IMR-90 (cell line): ENCODE results near the gene CDC6. TPM values are rescaled to one million over a fixed set of nuclear protein-coding genes. Genes with fewer than 3 reads are reported as not detected.
A peak's percentile ranks its signal among the peaks of the same experiment; 100 is the strongest.

Experiments
- ATAC-seq: fragments of 200-7000 bp; cut with Tn5 transposase; 2 replicates; pipeline ENCODE4 v1.9.1; 2020; ENCODE audit warnings: low read depth, mild to moderate bottlenecking, moderate library complexity
- BruUV-seq: library from RNA; stranded (reverse); fragments of 400-500 nt; replicated peaks from 2 replicates; lab custom pipeline; 2021; lab: Mats Ljungman, UMichigan
- CTCF ChIA-PET: fragments of 300-600 bp; formaldehyde crosslinking; extraction: SDS; loops from one replicate; lab custom pipeline; 2021; ENCODE audit warnings: antibody characterized with exemption; lab: Yijun Ruan, JAX
- POLR2A ChIA-PET: fragments of 300-600 bp; sonication (Branson Sonifier 250); formaldehyde crosslinking; loops from one replicate; lab custom pipeline; 2022; ENCODE audit warnings: antibody characterized with exemption; ENCODE audit not compliant: unreplicated experiment; lab: Charles Lee
- DNase-seq: peaks from one replicate; pipeline ENCODE4 v3.0.0; 2013
- H2AFZ ChIP-seq: replicated peaks from 2 replicates; pipeline ENCODE3; 2013; ENCODE audit warnings: low read length, mild to moderate bottlenecking; ENCODE audit not compliant: poor library complexity
- H2AK5ac ChIP-seq: 2 replicates; pipeline ENCODE4 v1.6.1; 2013; ENCODE audit warnings: low read depth, low read length, inconsistent platforms
- H2AK9ac ChIP-seq: replicated peaks from 2 replicates; pipeline ENCODE3; 2013; ENCODE audit warnings: mild to moderate bottlenecking, low read depth, low read length, moderate library complexity; ENCODE audit not compliant: poor library complexity
- H2BK120ac ChIP-seq: 2 replicates; pipeline ENCODE4 v1.6.1; 2013; ENCODE audit warnings: low read depth, low read length, inconsistent platforms
- H2BK15ac ChIP-seq: 3 replicates; pipeline ENCODE4 v1.6.1; 2013; ENCODE audit warnings: low read depth, low read length, inconsistent platforms
- H2BK20ac ChIP-seq: 2 replicates; pipeline ENCODE4 v1.6.1; 2013; ENCODE audit warnings: low read depth, mild to moderate bottlenecking, inconsistent platforms, low read length, moderate library complexity
- H2BK5ac ChIP-seq: 2 replicates; pipeline ENCODE4 v1.6.1; 2013; ENCODE audit warnings: mild to moderate bottlenecking, low read depth, low read length, inconsistent platforms; ENCODE audit not compliant: poor library complexity, severe bottlenecking
- H3K14ac ChIP-seq: replicated peaks from 2 replicates; pipeline ENCODE4 v1.6.1; 2013; ENCODE audit warnings: low read depth, low read length, inconsistent platforms
- H3K18ac ChIP-seq: 2 replicates; pipeline ENCODE4 v1.6.1; 2013; ENCODE audit warnings: low read depth, low read length, control low read depth
- H3K23ac ChIP-seq: 2 replicates; pipeline ENCODE4 v1.6.1; 2013; ENCODE audit warnings: low read depth, low read length, inconsistent platforms
- H3K27ac ChIP-seq: 2 replicates; pipeline ENCODE4 v1.5.1; 2013; ENCODE audit warnings: mild to moderate bottlenecking, control low read depth, low read length; ENCODE audit not compliant: insufficient read depth
- H3K27me3 ChIP-seq: 2 replicates; pipeline ENCODE4 v1.6.1; 2013; ENCODE audit warnings: low read length; ENCODE audit not compliant: control insufficient read depth, insufficient read depth
- H3K36me3 ChIP-seq: 2 replicates; pipeline ENCODE4 v1.6.1; 2013; ENCODE audit warnings: low read length, mixed read lengths; ENCODE audit not compliant: control insufficient read depth, insufficient read depth
- H3K4ac ChIP-seq: 2 replicates; pipeline ENCODE4 v1.6.1; 2013; ENCODE audit warnings: low read depth, low read length, inconsistent platforms
- H3K4me1 ChIP-seq: 2 replicates; pipeline ENCODE4 v1.6.1; 2013; ENCODE audit warnings: low read length, mixed read lengths; ENCODE audit not compliant: control insufficient read depth, insufficient read depth
- H3K4me2 ChIP-seq: 2 replicates; pipeline ENCODE4 v1.6.1; 2013; ENCODE audit warnings: low read depth, mild to moderate bottlenecking, control low read depth, low read length, moderate library complexity
- H3K4me3 ChIP-seq: 2 replicates; pipeline ENCODE4 v1.5.1; 2013; ENCODE audit warnings: low read depth, mild to moderate bottlenecking, control low read depth, low read length, moderate library complexity; ENCODE audit not compliant: insufficient read depth
- H3K56ac ChIP-seq: 2 replicates; pipeline ENCODE4 v1.6.1; 2013; ENCODE audit warnings: low read length, inconsistent platforms; ENCODE audit not compliant: insufficient read depth; ENCODE audit errors: extremely low read depth
- H3K79me1 ChIP-seq, 2 experiments: 2 replicates each; pipeline ENCODE4 v1.6.1; 2013; ENCODE audit warnings: low read length in 2 of 2, inconsistent platforms in 1 of 2, low read depth in 1 of 2
- H3K9ac ChIP-seq: 2 replicates; pipeline ENCODE4 v1.6.1; 2013; ENCODE audit warnings: low read depth, low read length, control low read depth
- H3K9me1 ChIP-seq: 2 replicates; pipeline ENCODE4 v1.6.1; 2013; ENCODE audit warnings: low read length, inconsistent platforms; ENCODE audit not compliant: insufficient read depth
- H3K9me3 ChIP-seq: 2 replicates; pipeline ENCODE4 v1.6.1; 2013; ENCODE audit warnings: low read length; ENCODE audit not compliant: control insufficient read depth, insufficient read depth
- H4K20me1 ChIP-seq: 2 replicates; pipeline ENCODE4 v1.6.1; 2013; ENCODE audit warnings: low read length, inconsistent platforms; ENCODE audit not compliant: insufficient read depth
- H4K5ac ChIP-seq: 2 replicates; pipeline ENCODE4 v1.6.1; 2013; ENCODE audit warnings: mild to moderate bottlenecking, low read depth, low read length, control low read depth
- H4K8ac ChIP-seq, 2 experiments: 2 replicates each; pipeline ENCODE4 v1.6.1; 2013; ENCODE audit warnings: low read depth in 2 of 2, low read length in 2 of 2, control low read depth in 1 of 2, inconsistent platforms in 1 of 2
- H4K91ac ChIP-seq: 2 replicates; pipeline ENCODE4 v1.6.1; 2013; ENCODE audit warnings: low read depth, low read length, inconsistent platforms; ENCODE audit not compliant: insufficient read depth
- MAZ ChIP-seq: IDR thresholded peaks from 2 replicates; pipeline ENCODE4 v1.6.1; 2012; ENCODE audit warnings: low read depth, mild to moderate bottlenecking, low read length, improper control_type of control experiment, moderate library complexity, borderline replicate concordance
- WGBS, 2 experiments: methylation state at CpG; one replicate each; pipeline versions ENCODE4 v1.1.5 to v1.1.7; 2013; ENCODE audit warnings: missing lambda C conversion rate in 2 of 2; ENCODE audit not compliant: insufficient read length in 1 of 2; ENCODE audit errors: extremely low coverage in 2 of 2; 5-methylcytosine and 5-hydroxymethylcytosine counted together
- dilution Hi-C: fragments of 300-500 bp; cut with HindIII; formaldehyde crosslinking; loops from one replicate; pipeline ENCODE4 v1.14.3; 2018; ENCODE audit warnings: low sequenced_read_pairs; ENCODE audit not compliant: unreplicated experiment
- in situ Hi-C: fragments of 300-500 bp; cut with MboI; formaldehyde crosslinking; loops from 3 replicates; pipeline ENCODE4 v1.14.3; 2019; ENCODE audit warnings: low sequenced_read_pairs, inconsistent platforms, mixed read lengths
- intact Hi-C: fragments of 100-400 bp; cut with micrococcal nuclease; formaldehyde crosslinking; loops from 2 replicates; pipeline ENCODE4 v1.10.0; 2022
- polyA plus RNA-seq, 3 experiments: library from polyadenylated mRNA; depleted of rRNA; stranded (reverse); fragments of >200 nt; gene quantifications; 2 replicates each; pipeline ENCODE4 v1.2.3, GENCODE V29; 2012; ENCODE audit warnings: low replicate concordance in 1 of 3
- total RNA-seq: library from RNA; depleted of rRNA; stranded (reverse); fragments of >200 nt; gene quantifications from 2 replicates; pipeline ENCODE4 v1.2.3, GENCODE V29; 2012

CDC6 gene
- total and polyA plus RNA-seq, 2 of the 4 experiments (the other 2 are of a cell fraction): 15.3 to 25.6 TPM

GRCh38 chr17:40309949-40310510, 22.4 kb downstream of the CDC6 start:
- no peak for ATAC-seq
- H3K56ac ChIP-seq: no peak overlapping the region
- no peak overlapping the region for H3K23ac ChIP-seq
- H3K4me1 ChIP-seq: peaks cover 61% of the 10 kb centered on the region
- H3K79me1 ChIP-seq: peaks cover 0 to 16% of the 10 kb centered on the region in 2 experiments; a peak in 2 of 4 replicates
- no peak overlapping the region; the same call in 1 of the 2 replicates for H2AK5ac ChIP-seq
- H4K20me1 ChIP-seq: no peaks in the 10 kb centered on the region; the same call in 1 of the 2 replicates
- no peak overlapping the region for H3K4me3 ChIP-seq
- peaks cover 25% of the 10 kb centered on the region for H3K9me1 ChIP-seq
- no peaks in the 10 kb centered on the region for H3K27me3 ChIP-seq
- no peak for DNase-seq
- H4K5ac ChIP-seq: no peak overlapping the region
- H2BK20ac ChIP-seq: no peak overlapping the region
- peak overlapping the region; percentile 9; the same call in 1 of the 2 replicates for H4K91ac ChIP-seq
- no TSS peak for BruUV-seq
- H3K18ac ChIP-seq: no peak overlapping the region
- intact Hi-C loops (no loop called here), in situ Hi-C loops (no loop called here), dilution Hi-C loops (no loop called here)
- no peaks in the 10 kb centered on the region for H3K9me3 ChIP-seq
- ChIA-PET POLR2A (interaction anchor here (0.9 kb wide), 1 partner anchor 55 kb away, joined by 3 read pairs; the partner anchor contains the start of gene GJD3), CTCF (no interaction called here)
- H2BK5ac ChIP-seq: no peak overlapping the region
- peak overlapping the region; percentile 5; the same call in 1 of the 2 replicates for H3K4ac ChIP-seq
- peak overlapping the region; percentile 36; the same call in 1 of the 3 replicates for H2BK15ac ChIP-seq
- no peak for TF ChIP-seq MAZ
- H3K14ac ChIP-seq: no peak overlapping the region
- H3K27ac ChIP-seq: no peak overlapping the region
- no peak overlapping the region for H3K9ac ChIP-seq
- no peak overlapping the region for H2BK120ac ChIP-seq
- H3K4me2 ChIP-seq: peak overlapping the region; percentile 74; the same call in 1 of the 2 replicates
- no peak overlapping the region for H2AFZ ChIP-seq
- no peaks in the 10 kb centered on the region for H3K36me3 ChIP-seq
- H4K8ac ChIP-seq: no peak overlapping the region
- WGBS, 2 experiments: 80% methylated on average over 1 of the region's 2 CpGs; no CpG with 5 or more reads in 1 of the 2 experiments
- H2AK9ac ChIP-seq: no peak overlapping the region
